Adipocyte (in vitro differentiated cells): Measurements from ENCODE around the gene SLC8A1.

Experiments
- DNase-seq: peaks from one replicate; pipeline ENCODE4 v3.0.0-alpha.2; 2015; ENCODE audit warnings: low read depth
- H3K27me3 ChIP-seq: replicated peaks from 2 replicates; pipeline ENCODE4 v1.7.0; 2013; ENCODE audit warnings: mild to moderate bottlenecking, low read length, moderate library complexity; ENCODE audit not compliant: control insufficient read depth, insufficient read depth
- H3K36me3 ChIP-seq: 2 replicates; pipeline ENCODE4 v1.7.0; 2013; ENCODE audit warnings: low read length, mild to moderate bottlenecking, moderate library complexity; ENCODE audit not compliant: control insufficient read depth, insufficient read depth, severe bottlenecking
- H3K4me1 ChIP-seq: 2 replicates; pipeline ENCODE4 v1.7.0; 2013; ENCODE audit warnings: mild to moderate bottlenecking, low read length, moderate library complexity; ENCODE audit not compliant: control insufficient read depth, insufficient read depth
- H3K4me3 ChIP-seq: 2 replicates; pipeline ENCODE4 v1.7.0; 2013; ENCODE audit warnings: mild to moderate bottlenecking, low read length, moderate library complexity
- H3K9ac ChIP-seq: 2 replicates; pipeline ENCODE4 v1.7.0; 2013; ENCODE audit warnings: mild to moderate bottlenecking, low read length, moderate library complexity
- H3K9me3 ChIP-seq: 2 replicates; pipeline ENCODE4 v1.7.0; 2013; ENCODE audit warnings: mild to moderate bottlenecking, low read length, moderate library complexity; ENCODE audit not compliant: control insufficient read depth

SLC8A1 gene

DNA sequence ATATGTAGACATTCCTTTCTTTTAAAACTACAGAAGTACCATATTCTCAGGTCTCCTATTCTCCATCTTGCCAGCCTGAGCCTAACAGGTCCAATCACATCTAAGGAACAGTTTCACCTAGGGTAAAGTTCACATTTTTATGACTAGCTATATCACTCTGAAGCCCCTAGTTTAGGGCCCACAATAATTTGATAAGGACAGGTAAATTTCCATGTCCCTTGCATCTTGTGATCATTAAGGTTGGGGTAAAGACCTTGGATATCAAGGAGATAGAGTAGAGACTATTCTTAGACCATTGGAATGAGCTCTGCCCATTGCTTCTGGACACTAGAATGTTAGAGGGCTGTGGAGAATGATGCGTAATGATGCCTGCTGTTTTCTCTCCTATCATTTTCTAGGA, 185.7 kb downstream of the SLC8A1 start:
- no peak for DNase-seq
- Histone ChIP-seq H3K4me3 (no peak overlapping the region), H3K27me3 (no peaks in the 10 kb centered on the region), H3K9me3 (no peaks in the 10 kb centered on the region), H3K9ac (no peak overlapping the region), H3K4me1 (no peaks in the 10 kb centered on the region), H3K36me3 (no peaks in the 10 kb centered on the region)

GRCh38 chr2:40265602-40266001, 186.3 kb downstream of the SLC8A1 start:
- Histone ChIP-seq H3K9ac (no peak overlapping the region), H3K4me1 (no peaks in the 10 kb centered on the region), H3K9me3 (no peaks in the 10 kb centered on the region), H3K4me3 (no peak overlapping the region), H3K36me3 (no peaks in the 10 kb centered on the region), H3K27me3 (no peaks in the 10 kb centered on the region)
- no peak for DNase-seq

GRCh38 chr2:40261042-40261441, 190.8 kb downstream of the SLC8A1 start:
- Histone ChIP-seq H3K27me3 (no peaks in the 10 kb centered on the region), H3K36me3 (no peaks in the 10 kb centered on the region), H3K4me3 (no peak overlapping the region), H3K4me1 (no peaks in the 10 kb centered on the region), H3K9ac (no peak overlapping the region), H3K9me3 (no peaks in the 10 kb centered on the region)
- no peak for DNase-seq

DNA sequence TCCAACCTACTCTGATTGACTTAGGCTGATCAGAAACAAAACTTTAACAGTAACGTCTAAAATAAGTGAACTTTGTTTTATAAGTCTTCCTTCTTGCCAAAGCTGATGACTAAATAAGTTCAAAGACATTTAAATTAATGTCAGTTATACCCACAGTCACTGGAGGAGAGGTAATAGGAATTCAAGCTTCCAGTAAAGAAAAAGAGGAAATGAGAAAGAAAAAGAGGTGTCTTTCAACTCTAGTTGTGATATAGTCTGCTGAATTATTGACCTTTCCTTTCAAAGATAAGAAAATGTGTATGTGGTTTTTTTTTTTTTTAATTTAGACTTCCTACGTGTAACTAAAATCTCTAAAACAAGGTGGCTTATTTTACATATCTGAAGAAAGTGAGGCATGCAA, 191.5 kb downstream of the SLC8A1 start:
- no peak overlapping the region for H3K4me3 ChIP-seq
- no peaks in the 10 kb centered on the region for H3K4me1 ChIP-seq
- no peak for DNase-seq
- no peaks in the 10 kb centered on the region for H3K9me3 ChIP-seq
- H3K36me3 ChIP-seq: no peaks in the 10 kb centered on the region
- no peak overlapping the region for H3K9ac ChIP-seq
- H3K27me3 ChIP-seq: no peaks in the 10 kb centered on the region

DNA sequence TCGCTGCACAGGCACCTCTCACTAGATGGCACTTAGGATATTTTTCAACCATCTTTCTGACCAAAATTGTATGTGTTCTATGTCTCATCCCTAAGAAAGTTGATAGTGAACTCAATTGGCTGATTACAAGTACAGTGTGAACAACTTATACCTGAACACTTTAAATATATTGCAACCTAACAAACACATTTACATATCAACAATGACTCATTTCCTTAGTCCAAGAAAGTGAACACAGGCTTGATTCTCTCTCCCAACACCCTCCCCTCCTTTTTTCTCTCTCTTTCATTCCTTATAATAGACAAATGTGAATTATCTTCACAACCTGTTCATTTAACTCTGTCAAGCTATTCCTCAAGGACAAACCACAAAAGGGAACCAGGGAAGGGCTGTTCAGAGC, 192.0 kb downstream of the SLC8A1 start:
- Histone ChIP-seq H3K4me3 (no peak overlapping the region), H3K36me3 (no peaks in the 10 kb centered on the region), H3K4me1 (no peaks in the 10 kb centered on the region), H3K9me3 (no peaks in the 10 kb centered on the region), H3K27me3 (no peaks in the 10 kb centered on the region), H3K9ac (no peak overlapping the region)
- DNase-seq: no peak

- no peak for DNase-seq
- H3K9me3 ChIP-seq: no peaks in the 10 kb centered on the region
- H3K4me3 ChIP-seq: no peak overlapping the region
- H3K4me1 ChIP-seq: no peaks in the 10 kb centered on the region
- no peak overlapping the region for H3K9ac ChIP-seq
- H3K36me3 ChIP-seq: no peaks in the 10 kb centered on the region
- H3K27me3 ChIP-seq: no peaks in the 10 kb centered on the region
Observed at GRCh38 chr2:40258135-40258457, 193.8 kb downstream of the SLC8A1 start.

DNA sequence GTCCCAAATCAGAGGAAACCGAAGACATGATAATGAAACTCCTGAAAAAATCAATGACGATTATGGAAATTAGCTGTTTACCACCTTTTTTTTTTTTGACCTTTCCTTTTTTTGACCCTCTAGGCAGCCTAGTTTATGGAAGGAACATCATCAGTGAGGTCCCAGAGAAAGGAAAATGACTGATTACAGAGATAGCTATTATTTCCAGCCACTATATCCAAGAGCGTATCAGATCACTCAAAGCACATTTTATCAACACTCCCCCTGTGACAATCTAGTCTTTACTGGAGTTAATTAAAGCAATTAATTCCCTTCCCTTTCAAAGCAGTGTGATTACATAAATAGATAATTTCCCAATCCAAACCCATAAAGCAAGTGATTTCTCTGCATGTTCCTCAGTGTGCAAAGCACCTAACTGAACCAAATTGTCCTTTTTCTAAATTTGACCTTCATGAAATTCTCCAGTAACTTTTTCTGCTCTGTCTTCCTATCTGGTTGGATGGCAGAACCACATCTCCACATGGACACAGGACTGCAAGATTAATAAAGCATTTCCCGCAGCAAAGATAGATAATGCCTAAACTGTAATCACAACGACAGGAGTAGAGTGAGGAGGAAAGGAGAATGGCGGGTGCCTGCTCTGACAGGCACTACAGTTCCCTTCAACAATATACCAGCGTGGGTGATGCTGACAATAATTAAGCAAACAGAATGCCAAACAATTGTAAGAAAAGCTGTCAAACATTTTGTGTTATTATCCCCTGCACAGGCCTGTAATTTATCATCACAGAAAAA, 194.4 kb downstream of the SLC8A1 start:
- Histone ChIP-seq H3K36me3 (no peaks in the 10 kb centered on the region), H3K27me3 (no peaks in the 10 kb centered on the region), H3K4me1 (no peaks in the 10 kb centered on the region), H3K9ac (no peak overlapping the region), H3K4me3 (no peak overlapping the region), H3K9me3 (no peaks in the 10 kb centered on the region)
- DNase-seq: no peak

DNA sequence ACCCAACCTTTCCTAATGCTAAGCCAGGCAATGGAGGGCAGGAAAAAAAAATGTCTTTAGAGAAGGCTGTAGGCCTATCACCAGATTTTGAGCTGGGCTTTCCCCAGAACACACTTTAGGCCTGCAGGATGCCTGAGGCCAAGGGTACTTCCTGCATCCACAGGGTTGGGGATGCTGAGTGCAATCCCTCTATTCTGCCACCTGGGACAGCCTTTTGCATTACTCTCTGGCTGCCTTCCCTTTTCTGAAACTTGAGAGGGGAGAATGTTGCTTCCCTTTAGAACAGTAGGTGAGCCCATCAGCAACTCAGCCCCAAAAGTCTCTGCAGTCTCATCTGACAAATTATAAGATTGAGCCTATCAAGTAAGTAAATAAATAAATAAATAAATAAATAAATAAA, 195.2 kb downstream of the SLC8A1 start:
- H3K27me3 ChIP-seq: no peaks in the 10 kb centered on the region
- H3K36me3 ChIP-seq: no peaks in the 10 kb centered on the region
- no peaks in the 10 kb centered on the region for H3K9me3 ChIP-seq
- no peak overlapping the region for H3K4me3 ChIP-seq
- no peak overlapping the region for H3K9ac ChIP-seq
- DNase-seq: no peak
- no peaks in the 10 kb centered on the region for H3K4me1 ChIP-seq

GRCh38 chr2:40256008-40256407, 195.9 kb downstream of the SLC8A1 start:
- no peaks in the 10 kb centered on the region for H3K27me3 ChIP-seq
- no peak overlapping the region for H3K9ac ChIP-seq
- no peak for DNase-seq
- H3K36me3 ChIP-seq: no peaks in the 10 kb centered on the region
- H3K4me3 ChIP-seq: no peak overlapping the region
- H3K9me3 ChIP-seq: no peaks in the 10 kb centered on the region
- no peaks in the 10 kb centered on the region for H3K4me1 ChIP-seq

GRCh38 chr2:40255103-40255502, 196.8 kb downstream of the SLC8A1 start:
- Histone ChIP-seq H3K4me1 (no peaks in the 10 kb centered on the region), H3K36me3 (no peaks in the 10 kb centered on the region), H3K27me3 (no peaks in the 10 kb centered on the region), H3K9ac (no peak overlapping the region), H3K4me3 (no peak overlapping the region), H3K9me3 (no peaks in the 10 kb centered on the region)
- DNase-seq: no peak

DNA sequence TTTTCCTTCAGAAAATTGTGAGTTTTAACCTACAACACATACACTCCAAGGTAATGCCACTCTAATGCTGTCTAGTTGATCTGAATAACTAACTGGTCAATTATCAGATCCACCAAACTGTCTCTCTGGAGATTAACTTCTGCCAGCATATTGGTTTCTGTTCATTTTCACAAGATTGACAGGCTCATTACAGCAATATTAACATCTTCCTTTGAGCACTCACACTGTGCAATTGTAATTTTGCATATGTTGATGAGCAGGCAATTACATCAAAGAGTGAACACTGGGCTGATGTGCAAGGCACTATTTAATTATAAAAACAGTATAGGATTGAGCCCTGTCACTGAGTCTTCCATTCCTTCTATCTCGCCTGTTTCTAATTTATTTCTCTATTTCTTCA, 197.3 kb downstream of the SLC8A1 start:
- no peak overlapping the region for H3K9ac ChIP-seq
- DNase-seq: no peak
- no peaks in the 10 kb centered on the region for H3K36me3 ChIP-seq
- H3K4me3 ChIP-seq: no peak overlapping the region
- H3K9me3 ChIP-seq: no peaks in the 10 kb centered on the region
- no peaks in the 10 kb centered on the region for H3K4me1 ChIP-seq
- H3K27me3 ChIP-seq: no peaks in the 10 kb centered on the region

- Histone ChIP-seq H3K9me3 (no peaks in the 10 kb centered on the region), H3K36me3 (no peaks in the 10 kb centered on the region), H3K9ac (no peak overlapping the region), H3K27me3 (no peaks in the 10 kb centered on the region), H3K4me1 (no peaks in the 10 kb centered on the region), H3K4me3 (no peak overlapping the region)
- DNase-seq: no peak
Observed at GRCh38 chr2:40251137-40251536, 200.8 kb downstream of the SLC8A1 start.
